Measurements from ENCODE around the gene SFMBT2.
"Not testable (repeated sequence)": the region's sequence is repeated elsewhere in the genome, so short reads cannot be mapped to it uniquely, and the experiment has no call there.

Gene SFMBT2

DNA sequence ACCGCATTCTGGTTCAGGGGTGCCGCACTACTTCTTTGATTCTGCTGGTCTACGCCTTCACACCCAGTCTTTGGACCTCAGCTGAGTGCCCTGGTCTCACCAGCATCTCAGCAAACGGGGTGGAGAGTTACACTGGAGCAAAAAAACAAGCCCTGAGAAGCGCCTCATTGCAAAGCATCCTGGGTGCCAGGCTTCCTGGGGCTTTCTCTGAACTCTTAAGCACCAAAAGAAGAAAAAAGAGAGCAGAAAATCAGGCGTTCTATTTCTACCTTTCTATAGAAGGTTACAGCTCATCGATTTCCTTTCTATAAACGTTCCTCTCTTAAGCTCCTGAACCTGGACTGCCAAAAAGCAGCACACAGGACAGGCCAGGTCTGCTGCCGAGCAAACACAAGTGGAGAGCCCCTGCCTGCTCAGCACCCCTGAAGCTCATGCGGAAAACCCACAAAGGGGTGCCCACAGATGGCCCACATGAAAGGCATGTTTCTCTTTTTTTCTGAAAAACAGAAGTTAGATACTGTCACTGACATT lies 217.9 kb downstream of the SFMBT2 start:
- DNase-seq (ENCODE audit: low read depth), result no peak
- TF ChIP-seq, protein P1, sequence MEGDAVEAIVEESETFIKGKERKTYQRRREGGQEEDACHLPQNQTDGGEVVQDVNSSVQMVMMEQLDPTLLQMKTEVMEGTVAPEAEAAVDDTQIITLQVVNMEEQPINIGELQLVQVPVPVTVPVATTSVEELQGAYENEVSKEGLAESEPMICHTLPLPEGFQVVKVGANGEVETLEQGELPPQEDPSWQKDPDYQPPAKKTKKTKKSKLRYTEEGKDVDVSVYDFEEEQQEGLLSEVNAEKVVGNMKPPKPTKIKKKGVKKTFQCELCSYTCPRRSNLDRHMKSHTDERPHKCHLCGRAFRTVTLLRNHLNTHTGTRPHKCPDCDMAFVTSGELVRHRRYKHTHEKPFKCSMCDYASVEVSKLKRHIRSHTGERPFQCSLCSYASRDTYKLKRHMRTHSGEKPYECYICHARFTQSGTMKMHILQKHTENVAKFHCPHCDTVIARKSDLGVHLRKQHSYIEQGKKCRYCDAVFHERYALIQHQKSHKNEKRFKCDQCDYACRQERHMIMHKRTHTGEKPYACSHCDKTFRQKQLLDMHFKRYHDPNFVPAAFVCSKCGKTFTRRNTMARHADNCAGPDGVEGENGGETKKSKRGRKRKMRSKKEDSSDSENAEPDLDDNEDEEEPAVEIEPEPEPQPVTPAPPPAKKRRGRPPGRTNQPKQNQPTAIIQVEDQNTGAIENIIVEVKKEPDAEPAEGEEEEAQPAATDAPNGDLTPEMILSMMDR (IDR thresholded peaks at IDR 0.05; ENCODE audit: low read depth, low read length, missing control alignments), result no peak
- no peak overlapping the region for H3K4me3 ChIP-seq (ENCODE audit: low read depth, low read length)
- in situ Hi-C loops (cut with HindIII; ENCODE audit: low sequenced_read_pairs), result no loop called here

DNA sequence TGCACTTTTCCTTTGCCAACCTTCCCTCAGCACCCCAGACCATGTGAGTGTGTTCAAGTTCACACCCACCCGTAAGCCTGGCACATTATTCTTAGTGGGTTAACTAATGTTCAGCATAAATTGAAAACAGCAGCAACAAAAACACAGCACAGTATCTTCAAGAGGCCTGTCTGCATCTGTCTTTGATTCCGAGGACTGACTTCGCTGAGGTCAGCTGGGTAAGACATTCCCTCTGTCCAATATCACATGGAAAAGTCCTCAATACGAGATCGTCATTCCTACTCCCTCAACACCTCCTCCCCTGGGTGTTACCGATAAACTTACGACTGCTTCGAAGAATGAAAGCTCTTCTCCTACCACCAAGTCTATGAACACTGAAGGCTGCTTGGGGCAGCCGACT lies 218.8 kb downstream of the SFMBT2 start:
- TF ChIP-seq, protein P1 (IDR thresholded peaks at IDR 0.05; ENCODE audit: low read depth, low read length, missing control alignments), result no peak
- no peak overlapping the region for H3K4me3 ChIP-seq (ENCODE audit: low read depth, low read length)
- in situ Hi-C loops (cut with HindIII; ENCODE audit: low sequenced_read_pairs), result no loop called here
- no peak for DNase-seq (ENCODE audit: low read depth)

DNA sequence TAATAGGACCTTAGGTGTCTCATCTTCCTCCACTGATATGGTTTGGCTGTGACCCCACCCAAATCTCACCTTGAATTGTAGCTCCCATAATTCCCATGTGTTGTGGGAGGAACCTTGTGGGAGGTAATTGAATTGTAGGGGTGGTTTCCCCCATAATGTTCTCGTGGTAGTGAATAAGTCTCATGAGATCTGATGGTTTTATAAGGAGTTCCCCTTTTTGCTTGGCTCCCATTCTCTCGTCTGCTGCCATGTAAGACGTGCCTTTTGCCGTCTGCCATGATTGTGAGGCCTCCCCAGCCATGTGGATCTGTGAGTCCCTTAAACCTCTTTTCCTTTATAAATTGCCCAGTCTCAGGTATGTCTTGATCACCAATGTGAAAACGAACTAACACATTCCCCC lies 220.1 kb downstream of the SFMBT2 start:
- in situ Hi-C loops (cut with HindIII; ENCODE audit: low sequenced_read_pairs); DNase-seq (ENCODE audit: low read depth); H3K4me3 ChIP-seq (ENCODE audit: low read depth, low read length): not testable (repeated sequence)

DNA sequence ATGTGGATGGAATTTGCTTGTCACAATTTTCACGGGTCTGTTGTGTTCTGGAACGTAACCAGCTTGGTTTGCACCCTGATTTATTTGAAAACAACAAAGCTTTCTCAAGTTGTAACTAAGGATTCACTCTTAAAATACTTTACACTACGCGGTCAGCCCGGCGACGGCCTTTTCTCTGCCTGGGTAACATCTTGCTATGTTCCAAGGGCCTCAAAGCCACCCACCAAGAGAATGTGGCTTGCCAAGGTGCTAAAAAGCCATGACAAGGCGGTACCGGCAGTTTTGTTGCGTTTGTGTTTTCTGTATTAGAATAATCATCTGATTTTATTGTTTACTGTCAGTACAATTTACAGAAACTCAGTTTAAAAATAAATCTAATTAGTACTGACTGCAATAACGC lies 220.9 kb downstream of the SFMBT2 start:
- DNase-seq (ENCODE audit: low read depth), result no peak
- TF ChIP-seq, protein P1 (IDR thresholded peaks at IDR 0.05; ENCODE audit: low read depth, low read length, missing control alignments), result no peak
- in situ Hi-C loops (cut with HindIII; ENCODE audit: low sequenced_read_pairs), result no loop called here
- H3K4me3 ChIP-seq (ENCODE audit: low read depth, low read length), result no peak overlapping the region

DNA sequence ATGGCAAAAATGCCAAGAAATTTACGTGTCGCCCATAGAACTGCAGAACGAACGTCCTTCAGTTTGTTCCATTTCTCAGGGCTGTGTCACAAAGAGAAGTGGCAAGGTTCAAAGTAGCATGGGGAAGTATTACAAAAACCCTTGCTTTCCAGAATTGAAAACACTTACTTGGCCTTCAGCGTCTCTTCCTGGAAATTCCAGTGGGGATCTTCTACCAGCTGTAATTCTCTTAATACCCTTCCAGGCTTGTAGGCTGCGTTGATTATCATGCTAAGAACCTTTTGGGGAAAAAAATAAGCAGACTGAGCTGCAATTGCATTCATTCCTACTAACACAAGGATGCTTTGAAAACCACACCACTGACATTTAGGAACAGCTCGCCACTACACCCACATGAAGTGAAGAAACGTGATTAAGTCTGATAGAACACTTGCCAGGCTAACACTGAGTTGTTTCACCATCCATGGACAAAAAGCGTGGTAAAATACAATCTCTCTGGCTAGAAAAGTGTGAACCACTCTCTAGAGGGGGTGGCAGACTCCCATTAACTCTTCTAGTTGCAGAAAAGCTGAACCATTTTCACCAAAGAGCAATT lies 222.3 kb downstream of the SFMBT2 start:
- no peak overlapping the region for H3K4me3 ChIP-seq (ENCODE audit: low read depth, low read length)
- in situ Hi-C loops (cut with HindIII; ENCODE audit: low sequenced_read_pairs), result no loop called here
- DNase-seq (ENCODE audit: low read depth), result no peak
- TF ChIP-seq, protein P1 (IDR thresholded peaks at IDR 0.05; ENCODE audit: low read depth, low read length, missing control alignments), result no peak

DNA sequence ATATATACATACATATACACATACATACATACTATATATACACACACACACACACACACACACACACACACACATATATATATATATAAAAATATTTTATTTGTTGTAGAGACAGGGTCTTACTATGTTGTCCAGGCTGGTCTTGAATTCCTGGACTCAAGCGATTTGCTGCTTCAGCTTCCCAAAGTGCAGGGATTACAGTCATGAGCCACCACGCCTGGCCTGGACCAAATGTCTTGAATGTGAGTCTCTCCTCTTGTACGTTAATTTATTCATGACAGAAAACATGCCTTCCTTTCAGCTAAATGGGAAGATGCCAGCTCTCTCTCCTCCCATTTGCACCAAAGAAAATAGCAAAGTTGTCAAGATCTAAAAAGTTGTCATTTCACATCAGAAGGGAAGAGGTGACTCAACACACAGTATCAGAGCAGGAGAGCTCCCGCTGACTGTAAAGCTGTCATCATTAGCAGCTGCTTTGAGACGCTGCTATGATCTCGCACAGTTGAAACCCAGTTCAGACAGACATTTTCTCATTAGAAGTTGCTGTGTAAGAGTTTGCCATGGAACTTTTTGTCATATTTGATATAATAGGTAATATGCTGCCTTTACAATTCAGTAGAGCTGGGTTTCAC lies 224.3 kb downstream of the SFMBT2 start:
- in situ Hi-C loops (cut with HindIII; ENCODE audit: low sequenced_read_pairs), result no loop called here
- no peak for DNase-seq (ENCODE audit: low read depth)
- no peak overlapping the region for H3K4me3 ChIP-seq (ENCODE audit: low read depth, low read length)
- TF ChIP-seq, protein P1 (IDR thresholded peaks at IDR 0.05; ENCODE audit: low read depth, low read length, missing control alignments), result no peak

DNA sequence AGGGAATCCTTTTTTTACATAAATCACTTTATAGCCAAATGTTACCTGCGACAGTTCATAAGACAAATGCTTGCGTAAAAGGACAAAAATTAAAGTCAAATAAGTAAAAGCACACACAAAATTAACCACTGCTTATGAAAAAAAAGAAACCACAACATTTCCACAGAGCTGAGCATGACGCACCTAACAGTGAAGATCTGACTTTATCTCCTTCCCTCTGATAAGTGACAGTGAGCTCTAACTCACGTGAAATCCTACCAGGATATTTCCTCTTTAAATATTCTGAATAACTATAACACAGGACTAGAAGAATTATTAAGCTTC lies 225.5 kb downstream of the SFMBT2 start:
- in situ Hi-C loops (cut with HindIII; ENCODE audit: low sequenced_read_pairs), result no loop called here
- no peak for DNase-seq (ENCODE audit: low read depth)
- H3K4me3 ChIP-seq (ENCODE audit: low read depth, low read length), result no peak overlapping the region
- TF ChIP-seq, protein P1 (IDR thresholded peaks at IDR 0.05; ENCODE audit: low read depth, low read length, missing control alignments), result no peak

Measured in astrocyte of the cerebellum (primary cell).